Endometrium (tissue), 2 donors: Measurements from ENCODE around the gene GRIN2A.

Experiments
- FAIRE-seq: peaks from 2 replicates; lab custom pipeline; 2012; peaks lifted over from hg19 to GRCh38; lab: Jason Lieb, UNC
- donor health status: control.
- donor health status: control.

GRIN2A gene

GRCh38 chr16:10085078-10085798 lies 97.0 kb downstream of the GRIN2A start:
- FAIRE-seq = no peak

- no peak for FAIRE-seq
Observed at GRCh38 chr16:10083301-10083700, 98.9 kb downstream of the GRIN2A start.

- no peak for FAIRE-seq
Observed at GRCh38 chr16:10081201-10081940, 100.9 kb downstream of the GRIN2A start.

GRCh38 chr16:10080051-10080772 lies 102.0 kb downstream of the GRIN2A start:
- FAIRE-seq = no peak

GRCh38 chr16:10078541-10078949 lies 103.7 kb downstream of the GRIN2A start:
- FAIRE-seq = no peak

- no peak for FAIRE-seq
Observed at GRCh38 chr16:10077861-10078260, 104.4 kb downstream of the GRIN2A start.

- no peak for FAIRE-seq
Observed at GRCh38 chr16:10076037-10076436, 106.2 kb downstream of the GRIN2A start.

GRCh38 chr16:10070591-10070990 lies 111.6 kb downstream of the GRIN2A start:
- no peak for FAIRE-seq

GRCh38 chr16:10069374-10069773 lies 112.9 kb downstream of the GRIN2A start:
- FAIRE-seq = no peak

- FAIRE-seq = no peak
Observed at GRCh38 chr16:10067835-10068234, 114.4 kb downstream of the GRIN2A start.

GRCh38 chr16:10067406-10067805 lies 114.8 kb downstream of the GRIN2A start:
- no peak for FAIRE-seq

- FAIRE-seq = no peak
Observed at GRCh38 chr16:10065019-10065418, 117.2 kb downstream of the GRIN2A start.

GRCh38 chr16:10048850-10049249 lies 133.4 kb downstream of the GRIN2A start:
- FAIRE-seq = no peak

- no peak for FAIRE-seq
Observed at GRCh38 chr16:10045947-10046346, 136.3 kb downstream of the GRIN2A start.

- FAIRE-seq = no peak
Observed at GRCh38 chr16:10045291-10045775, 136.9 kb downstream of the GRIN2A start.

- no peak for FAIRE-seq
Observed at GRCh38 chr16:10040136-10041080, 141.8 kb downstream of the GRIN2A start.

- no peak for FAIRE-seq
Observed at GRCh38 chr16:10039220-10040096, 142.8 kb downstream of the GRIN2A start.

GRCh38 chr16:10037751-10038150 lies 144.5 kb downstream of the GRIN2A start:
- FAIRE-seq = no peak

- no peak for FAIRE-seq
Observed at GRCh38 chr16:10036956-10037355, 145.3 kb downstream of the GRIN2A start.

GRCh38 chr16:10033556-10033955 lies 148.7 kb downstream of the GRIN2A start:
- no peak for FAIRE-seq

- FAIRE-seq = no peak
Observed at GRCh38 chr16:10031955-10032354, 150.3 kb downstream of the GRIN2A start.
